Mucosa of gallbladder (tissue), 1 donor: Measurements from ENCODE around the gene SCYL2. TPM values are rescaled to one million over a fixed set of nuclear protein-coding genes. Genes with fewer than 3 reads are reported as not detected.
"Not testable (repeated sequence)": the region's sequence is repeated elsewhere in the genome, so short reads cannot be mapped to it uniquely, and the experiment has no call there.

Experiments
- DNase-seq: peaks from one replicate; pipeline ENCODE4 v3.0.0-alpha.2; 2020; ENCODE audit warnings: low spot score
- total RNA-seq: library from RNA; stranded (reverse); gene quantifications from one replicate; pipeline ENCODE4 v1.2.1, GENCODE V29; 2021
- donor health status: DM: no; HTN: no; CAD: no.

SCYL2 gene, protein sequence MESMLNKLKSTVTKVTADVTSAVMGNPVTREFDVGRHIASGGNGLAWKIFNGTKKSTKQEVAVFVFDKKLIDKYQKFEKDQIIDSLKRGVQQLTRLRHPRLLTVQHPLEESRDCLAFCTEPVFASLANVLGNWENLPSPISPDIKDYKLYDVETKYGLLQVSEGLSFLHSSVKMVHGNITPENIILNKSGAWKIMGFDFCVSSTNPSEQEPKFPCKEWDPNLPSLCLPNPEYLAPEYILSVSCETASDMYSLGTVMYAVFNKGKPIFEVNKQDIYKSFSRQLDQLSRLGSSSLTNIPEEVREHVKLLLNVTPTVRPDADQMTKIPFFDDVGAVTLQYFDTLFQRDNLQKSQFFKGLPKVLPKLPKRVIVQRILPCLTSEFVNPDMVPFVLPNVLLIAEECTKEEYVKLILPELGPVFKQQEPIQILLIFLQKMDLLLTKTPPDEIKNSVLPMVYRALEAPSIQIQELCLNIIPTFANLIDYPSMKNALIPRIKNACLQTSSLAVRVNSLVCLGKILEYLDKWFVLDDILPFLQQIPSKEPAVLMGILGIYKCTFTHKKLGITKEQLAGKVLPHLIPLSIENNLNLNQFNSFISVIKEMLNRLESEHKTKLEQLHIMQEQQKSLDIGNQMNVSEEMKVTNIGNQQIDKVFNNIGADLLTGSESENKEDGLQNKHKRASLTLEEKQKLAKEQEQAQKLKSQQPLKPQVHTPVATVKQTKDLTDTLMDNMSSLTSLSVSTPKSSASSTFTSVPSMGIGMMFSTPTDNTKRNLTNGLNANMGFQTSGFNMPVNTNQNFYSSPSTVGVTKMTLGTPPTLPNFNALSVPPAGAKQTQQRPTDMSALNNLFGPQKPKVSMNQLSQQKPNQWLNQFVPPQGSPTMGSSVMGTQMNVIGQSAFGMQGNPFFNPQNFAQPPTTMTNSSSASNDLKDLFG
- total RNA-seq: 50.5 TPM

DNA sequence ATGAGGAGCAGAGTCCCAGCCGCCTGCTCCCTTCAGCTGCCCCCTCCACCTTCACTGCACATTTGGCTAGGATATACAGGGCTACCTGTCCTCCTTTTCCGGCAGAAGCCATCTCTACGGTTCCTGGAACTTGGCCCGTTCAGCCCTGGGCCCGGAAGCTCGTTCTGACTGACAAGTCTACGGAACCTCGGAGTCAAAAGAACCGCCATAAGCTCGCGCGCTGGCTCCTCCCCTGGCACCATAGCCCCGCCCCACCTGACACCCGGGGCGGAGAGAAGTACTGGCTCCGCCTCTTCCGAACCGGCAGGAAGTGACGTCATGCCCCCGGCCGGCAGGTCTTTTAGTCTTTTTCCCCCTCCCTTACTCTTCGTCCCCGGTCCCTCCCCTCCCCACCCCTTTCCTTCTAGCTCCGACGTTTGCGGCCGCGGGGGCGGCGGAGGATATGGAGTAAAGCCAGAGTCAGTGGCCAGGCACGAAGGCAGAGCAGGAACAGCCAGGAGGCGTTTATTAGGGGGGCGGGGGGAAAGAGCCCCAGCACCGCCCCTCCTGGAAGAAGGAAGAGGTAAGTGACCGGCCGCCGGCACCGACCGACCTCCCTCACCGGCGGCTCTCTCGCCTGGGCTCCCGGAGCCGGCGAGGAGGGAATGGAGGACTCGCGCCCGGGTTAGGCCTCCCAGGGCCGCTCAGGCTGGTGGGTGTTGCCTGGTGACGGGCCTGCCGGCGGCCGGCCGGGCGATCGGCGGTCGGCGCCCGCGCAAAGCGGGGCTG is at the start of gene SCYL2, which contains the start of gene DEPDC4:
Gene SCYL2, plus strand, starts transcription at position 343 of the 768 bp plus-strand sequence. CDS start 15,794 bp downstream, outside the sequence.
Gene DEPDC4, minus strand, starts transcription at position 245 of the 768 bp plus-strand sequence. Its CDS starts 3 bp downstream, at position 242.
- DNase-seq: peak; percentile 96

DNA sequence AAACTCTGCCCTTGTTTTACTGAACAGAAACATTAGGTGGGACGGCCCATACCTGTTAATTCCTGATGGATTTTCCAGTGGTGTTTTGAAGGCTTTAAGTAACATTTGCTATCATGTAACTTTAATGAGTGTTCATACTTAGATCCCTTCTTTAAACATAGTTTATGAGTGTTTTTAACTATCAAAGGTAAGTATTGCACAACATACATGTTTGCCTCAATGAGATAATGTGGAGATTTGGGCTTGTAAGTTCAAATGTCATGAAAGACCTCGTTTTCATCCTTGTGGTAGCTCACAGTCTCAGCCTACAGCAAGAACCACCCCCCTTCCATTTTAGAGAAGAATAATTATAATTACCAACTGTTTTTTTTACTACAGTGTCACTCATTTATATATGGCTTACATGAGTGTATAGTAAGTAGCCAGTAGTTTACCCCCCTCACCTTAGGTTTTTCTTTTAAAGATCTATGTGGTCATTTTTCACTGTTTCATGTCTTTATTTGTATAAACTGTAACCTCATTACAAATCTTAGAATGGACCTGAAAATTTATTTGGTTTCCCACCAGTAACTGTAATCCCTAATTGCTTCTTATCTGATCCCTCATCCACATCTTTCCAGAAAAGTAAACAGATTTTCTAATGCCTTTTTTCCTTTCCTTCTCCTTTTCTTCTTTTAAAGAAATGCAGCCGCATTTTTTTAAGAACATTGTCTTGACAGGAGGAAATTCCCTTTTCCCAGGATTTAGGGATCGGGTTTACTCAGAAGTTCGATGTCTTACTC is 47.5 kb upstream of the SCYL2 start:
- DNase-seq: no peak

DNA sequence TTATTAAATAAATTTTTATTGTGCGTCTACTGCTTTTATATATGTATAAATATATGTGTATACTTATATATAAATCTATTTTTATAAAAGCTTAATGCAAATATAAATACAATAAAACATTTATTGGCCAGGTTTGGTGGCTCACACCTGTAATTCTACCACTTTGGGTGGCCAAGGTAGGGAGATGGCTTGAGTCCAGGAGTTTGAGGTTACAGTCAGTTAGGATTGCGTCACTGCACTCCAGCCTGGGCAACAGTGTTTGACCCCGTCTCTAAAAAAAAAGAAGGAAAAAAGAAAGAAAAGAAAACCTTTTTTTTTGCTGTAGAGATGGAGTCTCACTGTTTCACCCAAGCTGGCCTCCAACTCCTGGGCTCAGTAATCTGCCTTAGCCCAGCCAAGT is 45.5 kb upstream of the SCYL2 start:
- no peak for DNase-seq

DNA sequence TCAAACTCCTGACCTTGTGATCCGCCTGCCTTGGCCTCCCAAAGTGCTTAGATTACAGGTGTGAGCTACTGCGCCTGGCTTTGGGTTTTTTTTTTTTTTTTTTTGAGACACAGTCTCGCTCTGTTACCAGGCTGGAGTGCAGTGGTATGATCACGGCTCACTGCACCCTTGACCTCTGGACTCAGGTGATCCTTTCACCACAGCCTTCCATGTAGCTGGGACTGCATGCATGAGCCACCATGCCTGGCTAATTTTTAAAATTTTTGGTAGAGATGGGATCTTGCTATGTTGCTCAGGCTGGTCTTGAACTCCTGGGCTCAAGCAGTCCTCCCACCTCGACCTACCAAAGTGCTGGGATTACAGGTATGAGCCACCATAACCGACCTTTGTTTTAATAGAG is 44.8 kb upstream of the SCYL2 start:
- DNase-seq: not testable (repeated sequence)

DNA sequence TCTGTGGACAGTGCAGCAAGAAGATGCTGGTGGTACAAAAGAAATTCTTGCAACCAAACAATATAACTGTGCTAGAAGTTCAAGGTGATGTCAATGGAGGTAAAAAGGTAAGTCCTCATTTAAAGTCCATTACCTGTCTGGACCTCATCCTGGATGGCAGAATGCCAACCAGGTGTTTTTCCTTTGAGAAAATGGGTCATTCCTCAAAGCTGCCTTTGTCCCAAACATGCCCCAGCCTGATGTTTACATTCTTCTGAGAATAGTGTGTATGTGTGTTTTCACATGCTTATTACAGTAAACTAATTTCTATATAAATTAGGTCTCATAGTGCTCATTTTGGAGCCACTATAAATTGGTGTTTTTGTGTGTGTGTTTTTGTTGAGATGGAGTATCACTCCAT is 41.5 kb upstream of the SCYL2 start:
- DNase-seq: no peak

DNA sequence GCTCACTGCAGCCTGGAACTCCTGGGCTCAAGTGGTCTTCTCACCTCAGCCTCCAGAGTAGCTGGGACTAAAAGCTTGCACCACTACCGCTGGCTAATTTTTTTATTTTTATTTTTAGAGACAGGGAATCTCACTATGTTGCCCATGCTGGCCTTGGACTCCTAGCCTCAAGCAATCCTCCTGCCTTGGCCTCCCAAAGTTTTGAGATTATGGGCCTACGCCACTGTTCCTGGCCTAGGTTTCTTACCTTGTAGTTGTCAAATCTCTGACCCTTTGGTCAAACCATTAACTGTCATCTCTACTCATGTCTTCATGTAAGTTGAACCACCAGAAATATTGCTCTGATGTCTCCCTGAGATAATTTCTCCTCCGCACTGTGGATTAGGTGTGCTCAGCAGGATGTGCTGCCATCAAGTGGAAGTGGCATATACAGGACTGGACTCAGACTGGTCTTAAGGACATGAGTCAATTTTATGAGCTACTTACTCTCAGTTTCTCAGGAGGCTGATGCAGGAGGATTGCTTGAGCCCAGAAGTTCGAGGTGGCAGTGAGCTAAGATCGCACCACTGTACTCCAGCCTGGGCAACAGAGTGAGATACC is 37.8 kb upstream of the SCYL2 start:
- DNase-seq: no peak

DNA sequence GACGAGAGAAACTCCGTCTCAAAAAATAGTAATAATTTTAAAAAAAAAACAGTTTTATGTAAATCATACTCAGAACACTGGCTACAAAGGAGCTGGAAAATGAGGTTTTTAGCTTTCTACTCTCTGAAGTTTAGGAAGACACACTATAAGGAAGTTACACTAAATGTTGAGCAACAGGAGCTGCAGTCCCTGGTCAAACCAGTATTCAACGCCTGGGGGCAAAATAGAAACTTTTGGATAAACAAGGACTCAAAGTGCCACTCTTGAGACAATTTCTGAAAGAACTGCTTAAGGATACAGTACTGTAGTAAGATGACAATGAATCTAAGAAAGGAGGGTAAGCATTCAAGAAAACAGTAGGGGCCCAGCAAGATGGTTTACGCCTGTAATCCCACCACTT is 37.1 kb upstream of the SCYL2 start:
- DNase-seq: no peak

DNA sequence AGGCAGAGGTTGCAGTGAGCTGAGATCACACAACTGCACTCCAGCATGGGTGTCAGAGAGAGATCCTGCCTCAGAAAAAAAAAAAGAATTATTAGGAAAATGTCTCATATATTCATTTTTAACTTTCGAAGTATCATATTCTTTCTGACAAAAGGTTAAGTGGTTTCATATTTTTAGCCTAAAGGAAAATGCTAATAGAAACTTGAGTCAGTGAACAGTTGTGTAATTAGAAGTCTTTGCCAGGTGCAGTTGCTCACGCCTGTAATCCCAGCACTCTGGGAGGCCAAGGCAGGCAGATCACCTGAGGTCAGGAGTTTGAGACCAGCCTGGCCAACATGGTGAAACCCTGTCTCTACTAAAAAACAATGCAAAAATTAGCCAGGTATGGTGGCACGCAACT is 35.1 kb upstream of the SCYL2 start:
- not testable (repeated sequence) for DNase-seq

DNA sequence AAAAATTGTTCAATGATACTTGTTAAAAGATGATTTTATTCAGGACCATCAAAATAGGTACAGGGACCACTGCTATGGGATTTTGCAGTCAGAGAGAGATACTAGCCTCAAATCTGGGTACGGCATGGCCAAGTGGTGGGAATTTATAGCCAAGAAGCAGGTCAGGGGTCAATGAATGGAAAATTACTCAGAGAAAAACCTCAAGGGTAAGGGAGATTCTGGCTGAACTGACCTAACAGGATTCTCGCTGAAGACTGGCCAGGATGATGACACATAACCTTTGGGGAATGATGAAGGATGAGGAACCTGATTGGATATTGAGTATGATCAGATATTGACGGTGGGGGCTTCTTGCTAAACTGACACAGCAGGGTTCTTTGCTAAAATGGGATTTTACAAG is 32.8 kb upstream of the SCYL2 start:
- DNase-seq: no peak

DNA sequence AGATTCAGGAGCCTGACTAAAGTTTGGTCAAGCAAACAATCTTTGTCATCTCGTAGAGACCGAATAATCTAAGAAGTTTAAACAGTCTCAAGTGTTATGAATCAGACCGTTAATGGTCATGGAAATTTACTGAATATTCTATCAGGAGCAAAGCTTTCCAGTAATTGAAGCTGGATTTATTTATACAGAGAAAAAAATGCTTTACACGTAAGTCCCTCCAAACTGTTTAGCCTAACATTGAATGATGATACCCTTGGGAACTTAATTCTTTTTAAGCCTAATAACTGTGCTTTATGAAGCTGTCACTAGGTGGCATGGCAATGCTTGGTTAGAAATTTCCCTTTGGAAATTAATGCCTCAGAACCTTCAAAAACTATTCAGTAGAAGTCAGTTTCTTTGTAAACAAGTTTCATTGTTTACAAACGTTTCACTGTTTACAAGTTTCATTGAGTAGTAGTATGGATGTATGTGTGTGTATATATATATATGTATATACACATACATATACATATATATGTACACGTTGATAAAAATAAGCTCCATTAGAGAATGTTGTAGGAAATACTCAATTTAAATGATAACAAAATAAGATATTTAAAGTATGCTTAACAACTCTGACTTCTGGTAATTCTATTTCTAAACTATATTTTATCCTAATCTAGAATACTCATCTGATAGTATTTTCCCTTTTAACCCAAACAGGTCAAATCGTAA is 32.2 kb upstream of the SCYL2 start:
- no peak for DNase-seq

DNA sequence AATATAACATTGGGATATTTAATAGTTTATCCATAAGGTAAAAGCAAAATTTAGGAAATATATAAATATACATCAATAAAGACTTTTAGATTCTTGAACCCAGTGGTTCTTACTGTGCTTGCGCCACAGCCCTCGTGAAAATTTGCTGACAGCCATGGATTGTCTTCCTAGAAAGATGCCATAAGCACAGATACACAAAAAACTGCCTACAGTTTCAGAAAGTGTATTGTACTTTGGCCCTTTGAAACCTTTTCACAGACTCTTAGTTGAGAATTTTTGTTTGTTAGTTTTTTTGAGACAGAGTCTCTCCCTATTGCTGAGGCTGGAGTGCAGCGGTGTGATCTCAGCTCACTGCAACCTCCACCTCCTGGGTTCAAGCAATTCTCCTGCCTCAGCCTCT is 28.2 kb upstream of the SCYL2 start:
- no peak for DNase-seq

DNA sequence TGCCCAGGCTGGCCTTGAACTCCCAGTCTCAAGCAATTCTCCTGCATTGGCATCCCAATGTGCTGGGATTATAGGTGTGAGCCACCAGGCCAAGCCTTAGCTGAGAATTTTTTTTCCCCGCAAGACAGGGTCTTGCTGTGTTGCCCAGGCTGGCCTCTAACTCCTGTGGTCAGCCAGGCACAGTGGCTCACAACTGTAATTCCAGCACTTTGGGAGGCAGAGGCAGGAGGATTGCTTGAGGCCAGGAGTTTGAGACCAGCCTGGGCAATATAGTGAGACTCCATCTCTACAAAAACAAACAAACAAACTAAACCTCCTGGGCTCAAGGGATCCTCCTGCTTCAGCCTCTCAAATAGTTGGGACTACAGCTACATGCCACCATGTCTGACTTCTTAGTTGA is 27.4 kb upstream of the SCYL2 start:
- DNase-seq: no peak

DNA sequence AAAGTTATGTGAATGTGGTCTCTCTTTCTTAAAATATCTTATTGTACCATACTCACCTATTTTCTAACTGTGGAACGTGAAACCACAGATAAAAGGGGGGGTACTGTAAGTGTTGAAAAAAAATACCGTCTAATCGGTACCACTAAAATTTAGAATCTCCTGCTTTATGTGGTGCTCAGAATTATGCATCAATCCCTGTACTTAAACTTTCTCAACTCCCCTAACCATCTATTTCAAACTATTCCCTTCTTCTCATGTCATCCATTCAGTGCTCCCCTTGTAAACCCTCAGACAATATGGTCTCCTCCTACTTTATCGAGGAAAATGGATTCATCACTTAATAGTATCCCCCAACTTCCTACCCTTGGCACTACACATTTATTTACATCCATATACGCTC is 23.8 kb upstream of the SCYL2 start:
- DNase-seq: no peak

DNA sequence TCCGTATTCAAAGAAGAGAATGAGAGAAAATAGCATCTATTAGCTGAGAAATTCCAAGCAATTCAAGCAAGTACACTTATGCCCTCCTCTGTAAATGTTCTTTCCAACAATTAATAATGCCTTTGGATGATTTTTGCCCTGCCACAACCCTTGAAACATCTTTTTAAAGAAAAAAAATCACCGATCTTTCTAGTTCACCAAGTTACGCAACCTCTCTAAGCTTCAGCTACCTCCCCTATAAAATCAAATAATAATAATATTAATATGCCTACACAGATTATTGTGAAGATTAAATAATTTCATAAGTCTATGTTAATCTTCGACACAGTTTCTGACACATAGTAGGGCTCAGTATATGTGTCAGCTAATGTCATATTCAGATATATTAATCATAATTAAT is 19.2 kb upstream of the SCYL2 start:
- DNase-seq: no peak

DNA sequence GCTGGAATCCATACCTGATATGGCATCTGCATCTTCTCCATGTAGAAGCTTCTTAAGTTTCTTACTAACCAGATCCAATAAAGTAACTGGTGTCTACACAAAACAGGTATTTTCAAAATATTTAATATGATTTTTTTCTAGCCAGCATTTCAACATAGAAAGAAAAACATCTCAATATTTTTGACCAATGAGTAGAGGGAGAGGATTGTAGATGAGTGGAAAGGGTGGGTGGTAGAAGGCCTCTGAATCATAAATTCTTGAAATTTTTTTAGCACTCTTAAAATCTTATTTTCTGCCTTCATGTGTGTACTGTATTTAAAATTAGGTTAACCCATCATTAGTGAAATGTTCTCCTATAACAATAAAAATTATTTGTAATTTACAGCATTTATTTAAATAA is 18.1 kb upstream of the SCYL2 start:
- DNase-seq: no peak

DNA sequence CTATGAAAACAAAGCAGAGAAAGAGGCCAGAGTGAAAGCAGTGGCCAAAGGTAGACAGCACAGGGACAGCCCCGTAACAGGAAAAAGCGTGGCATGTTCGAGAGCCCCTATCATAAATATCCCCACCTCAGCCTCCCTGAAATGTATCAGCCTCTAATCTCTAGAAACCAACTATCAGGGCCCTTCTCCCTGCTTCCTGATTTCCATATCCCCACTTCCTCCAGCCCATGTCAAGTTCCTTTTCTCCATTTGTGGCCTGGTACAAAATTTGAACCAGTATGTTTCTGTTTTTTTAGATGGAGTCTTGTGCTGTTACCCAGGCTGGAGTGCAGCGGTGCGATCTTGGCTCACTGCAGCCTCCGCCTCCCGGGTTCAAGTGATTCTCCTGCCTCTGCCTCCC is 17.0 kb upstream of the SCYL2 start:
- DNase-seq: no peak

DNA sequence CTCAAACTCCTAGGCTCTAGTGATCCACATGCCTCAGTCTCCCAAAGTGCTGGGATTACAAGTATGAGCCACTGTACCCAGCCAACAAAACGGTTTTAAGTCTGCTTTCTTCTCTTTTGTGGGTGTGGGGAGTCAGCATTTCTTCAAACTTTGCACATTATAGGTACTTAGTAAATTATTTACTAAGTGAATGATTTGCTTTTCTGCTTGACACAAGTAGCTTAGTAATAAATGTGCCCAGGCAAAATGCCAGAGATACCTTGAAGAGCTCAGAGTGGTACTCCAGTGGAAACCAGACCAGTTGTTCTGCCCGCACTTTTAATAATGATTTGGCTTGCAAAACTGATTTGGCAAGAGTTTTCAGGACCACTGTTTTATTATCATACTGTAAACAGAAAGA is 15.1 kb upstream of the SCYL2 start:
- DNase-seq: peak; percentile 78

DNA sequence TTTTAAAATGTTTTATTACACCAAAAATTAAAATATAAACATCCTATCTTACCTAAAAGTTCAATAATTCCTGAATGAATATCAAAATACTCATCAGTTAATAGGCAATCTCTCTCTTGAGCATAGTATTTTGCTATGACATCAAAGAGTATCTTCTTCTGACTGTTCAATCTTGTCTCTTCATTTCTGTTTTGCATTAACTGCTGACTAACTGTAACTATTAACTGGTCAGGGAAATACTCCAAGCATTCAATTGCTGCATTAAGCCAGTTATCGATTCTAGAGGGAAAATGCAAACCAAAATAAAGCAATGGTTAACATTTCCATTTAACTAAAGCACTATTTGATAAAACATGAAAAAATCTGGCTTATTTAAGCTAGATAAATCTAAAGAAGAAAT is 13.5 kb upstream of the SCYL2 start:
- DNase-seq: no peak

DNA sequence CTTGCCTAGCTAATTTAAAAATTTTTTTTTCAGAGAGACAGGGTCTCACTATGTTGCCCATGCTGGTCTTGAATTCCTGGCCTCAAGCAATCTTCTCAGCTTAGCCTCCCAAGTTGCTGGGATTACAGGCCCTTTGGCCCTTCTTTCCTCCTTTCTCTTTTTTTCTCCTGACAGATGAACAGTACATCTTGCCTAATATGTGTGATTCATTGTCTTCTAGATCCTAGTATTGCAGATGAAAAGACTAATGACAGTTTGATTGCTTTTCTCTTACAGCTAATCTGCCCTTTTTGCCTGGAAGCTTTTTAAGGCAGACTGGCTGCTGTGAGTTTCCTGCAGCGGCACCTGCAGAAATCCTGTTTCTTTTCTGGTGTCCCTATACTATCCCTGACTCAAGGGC is 12.1 kb upstream of the SCYL2 start:
- no peak for DNase-seq

DNA sequence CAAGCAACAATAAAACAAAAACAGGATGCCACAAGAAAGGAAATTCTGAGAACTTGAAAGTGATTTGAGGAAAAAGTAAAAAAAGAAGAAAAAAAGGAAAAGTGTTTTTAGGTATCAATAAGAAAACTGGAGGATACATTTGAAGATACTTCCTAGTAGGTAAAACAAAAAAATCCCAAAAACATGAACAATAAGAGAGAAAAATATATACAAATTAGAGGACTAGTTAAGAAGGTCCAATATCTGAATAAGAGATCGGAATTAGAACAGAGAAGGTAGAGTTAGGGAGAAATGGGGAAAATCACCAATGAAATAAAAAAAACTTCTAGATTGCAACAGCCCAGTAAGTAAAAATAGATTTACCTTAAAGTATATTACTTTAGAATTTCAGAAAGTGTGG is 8.8 kb upstream of the SCYL2 start:
- DNase-seq: no peak
